Measurements from ENCODE around the gene CYP1A1. TPM values are rescaled to one million over a fixed set of nuclear protein-coding genes. Genes with fewer than 3 reads are reported as not detected.

Gene CYP1A1
- total RNA-seq (0.09 TPM), polyA plus RNA-seq (0.11 TPM)
- long read RNA-seq, donor 1, result 0 reads
- long read RNA-seq, donor 2, result 0 reads
- long read RNA-seq, donor 3, result 0 reads
- long read RNA-seq, donor 4, result 0 reads
- long read RNA-seq, donor 5, result 0 reads
- long read RNA-seq, donor 6, result 0 reads
- long read RNA-seq, donor 7, result 0 reads
- long read RNA-seq, donor 8, result 0 reads
- long read RNA-seq, donor 9, result 0 reads
- long read RNA-seq, donor 10, result 0 reads

DNA sequence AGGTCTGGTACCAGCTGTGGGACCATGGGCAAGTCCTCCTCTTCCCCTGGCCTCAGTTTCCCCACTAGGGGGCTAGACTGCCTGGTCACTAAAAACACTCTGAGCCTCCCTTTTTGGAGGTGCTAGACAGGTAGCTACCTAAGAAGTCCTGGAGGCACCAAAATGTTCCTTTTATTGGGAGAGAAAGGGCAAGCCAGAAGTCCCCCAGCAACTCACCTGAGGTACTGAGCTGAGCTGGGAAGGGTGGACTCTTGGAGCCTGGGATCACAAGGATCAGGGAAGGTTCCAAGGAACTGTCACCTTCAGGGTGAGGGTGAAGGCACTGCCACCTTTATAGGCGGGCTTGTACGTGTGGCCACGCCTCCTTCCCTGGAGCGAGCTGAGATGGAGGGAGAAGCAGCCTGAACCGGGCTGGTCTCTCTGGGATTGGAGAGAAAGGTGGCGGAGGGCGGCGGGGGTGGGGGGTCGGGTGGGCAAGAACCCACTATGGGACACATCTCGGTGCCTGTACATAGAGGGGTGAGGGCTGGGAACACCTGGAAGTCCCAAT is at the start of gene CYP1A1:
Gene CYP1A1, minus strand, starts transcription at position 304 of the 550 bp plus-strand sequence. CDS start 2,431 bp downstream, outside the sequence.
- Histone ChIP-seq H3K27ac (ENCODE audit: low read depth in 1 of 2, low read length in 1 of 2) (no peak within 1 kb of the TSS), H3K27me3 (ENCODE audit: control insufficient read depth in 2 of 2, insufficient read depth in 1 of 2, low read length in 1 of 2) (peaks cover 35 to 58% of the 10 kb centered on the region in 2 donors), H3K4me1 (ENCODE audit: control insufficient read depth in 2 of 2, insufficient read depth in 2 of 2, low read length in 2 of 2) (peaks cover 2 to 10% of the 10 kb centered on the region in 2 donors), H3K9me3 (ENCODE audit: control insufficient read depth in 2 of 2, insufficient read depth in 1 of 2, low read length in 1 of 2) (peaks cover 0 to 4% of the 10 kb centered on the region in 2 donors), H3K4me3 (ENCODE audit: low read length in 2 of 2) (peak within 1 kb of the TSS; percentile 24 to 49), H3K36me3 (ENCODE audit: control insufficient read depth in 2 of 2, insufficient read depth in 2 of 2, low read length in 1 of 2) (no peaks in the 10 kb centered on the region)
- 3% methylated on average over 10 of the region's 10 CpGs for WGBS
- no peak for DNase-seq (ENCODE audit: low read depth in 6 of 9, low spot score in 9 of 9)

DNA sequence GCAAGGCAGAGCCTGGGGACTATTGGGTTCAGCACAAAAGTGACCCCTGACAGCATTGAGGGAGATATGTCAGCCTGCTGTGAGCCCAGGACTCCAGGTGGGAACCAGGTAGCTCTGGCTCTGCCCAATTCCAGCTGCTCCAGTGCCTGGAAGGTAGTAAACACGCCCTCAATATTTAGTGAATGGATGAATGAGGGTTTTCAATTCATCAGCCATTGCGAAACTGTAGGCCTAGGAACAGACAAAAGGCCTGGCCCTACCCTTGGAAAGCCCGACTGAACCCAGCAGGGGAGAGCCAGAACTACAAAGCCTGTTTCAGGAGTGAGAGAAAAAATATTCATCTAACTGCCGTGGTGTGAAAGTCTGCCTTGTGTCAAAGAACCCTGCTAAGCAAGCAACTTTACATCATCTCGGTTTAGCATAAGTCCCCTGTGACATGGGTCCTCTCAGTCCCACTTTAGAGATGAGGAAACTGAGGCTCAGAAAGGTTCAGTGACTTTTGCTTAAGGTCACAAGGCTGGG is 48.5 kb upstream of the CYP1A1 start:
- no peaks in the 10 kb centered on the region for H3K27me3 ChIP-seq (ENCODE audit: control insufficient read depth in 2 of 2, insufficient read depth in 1 of 2, low read length in 1 of 2)
- WGBS, result 92% methylated on average over 5 of the region's 5 CpGs
- H3K36me3 ChIP-seq (ENCODE audit: control insufficient read depth in 2 of 2, insufficient read depth in 2 of 2, low read length in 1 of 2), result no peaks in the 10 kb centered on the region
- no peak overlapping the region for H3K4me3 ChIP-seq (ENCODE audit: low read length in 2 of 2)
- no peaks in the 10 kb centered on the region for H3K9me3 ChIP-seq (ENCODE audit: control insufficient read depth in 2 of 2, insufficient read depth in 1 of 2, low read length in 1 of 2)
- DNase-seq (ENCODE audit: low read depth in 6 of 9, low spot score in 9 of 9), result no peak
- no peak overlapping the region for H3K27ac ChIP-seq (ENCODE audit: low read depth in 1 of 2, low read length in 1 of 2)
- H3K4me1 ChIP-seq (ENCODE audit: control insufficient read depth in 2 of 2, insufficient read depth in 2 of 2, low read length in 2 of 2), result peaks cover 20 to 61% of the 10 kb centered on the region in 2 donors

DNA sequence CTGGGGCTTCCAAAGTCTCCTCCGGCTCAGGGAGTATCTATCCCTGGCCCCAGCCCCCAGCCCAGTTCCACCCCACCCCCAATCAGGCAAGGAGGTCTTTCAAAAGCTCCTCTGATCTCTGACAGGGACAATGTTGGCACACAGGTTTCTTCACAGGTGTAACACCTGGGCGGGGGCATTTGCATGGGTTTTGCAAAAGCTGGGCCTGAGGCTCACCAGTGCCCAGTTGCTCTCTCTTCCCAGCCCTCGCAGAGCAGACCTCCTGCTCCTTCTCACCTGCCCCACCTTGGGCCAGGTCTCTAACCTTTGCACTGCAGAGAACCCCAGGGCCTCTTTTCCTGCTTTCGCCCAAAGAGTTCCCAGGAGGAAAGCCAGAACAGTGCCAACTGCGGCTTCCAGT is 48.0 kb upstream of the CYP1A1 start:
- H3K27ac ChIP-seq (ENCODE audit: low read depth in 1 of 2, low read length in 1 of 2), result no peak overlapping the region

GRCh38 chr15:74770211-74770903 is 45.0 kb upstream of the CYP1A1 start:
- Histone ChIP-seq H3K27me3 (ENCODE audit: control insufficient read depth in 2 of 2, insufficient read depth in 1 of 2, low read length in 1 of 2) (peaks cover 0 to 3% of the 10 kb centered on the region in 2 donors), H3K9me3 (ENCODE audit: control insufficient read depth in 2 of 2, insufficient read depth in 1 of 2, low read length in 1 of 2) (no peaks in the 10 kb centered on the region), H3K27ac (ENCODE audit: low read depth in 1 of 2, low read length in 1 of 2) (no peak overlapping the region), H3K36me3 (ENCODE audit: control insufficient read depth in 2 of 2, insufficient read depth in 2 of 2, low read length in 1 of 2) (no peaks in the 10 kb centered on the region), H3K4me1 (ENCODE audit: control insufficient read depth in 2 of 2, insufficient read depth in 2 of 2, low read length in 2 of 2) (peaks cover 0 to 31% of the 10 kb centered on the region in 2 donors), H3K4me3 (ENCODE audit: low read length in 2 of 2) (no peak overlapping the region)
- DNase-seq (ENCODE audit: low read depth in 6 of 9, low spot score in 9 of 9), result no peak
- WGBS, result 87% methylated on average over 4 of the region's 4 CpGs

More for the DNA sequence above, 48.0 kb upstream of the CYP1A1 start:
- DNase-seq (ENCODE audit: low read depth in 6 of 9, low spot score in 9 of 9), result no peak
- H3K36me3 ChIP-seq (ENCODE audit: control insufficient read depth in 2 of 2, insufficient read depth in 2 of 2, low read length in 1 of 2), result no peaks in the 10 kb centered on the region
- WGBS, result 96% methylated on average over 5 of the region's 5 CpGs
- no peaks in the 10 kb centered on the region for H3K9me3 ChIP-seq (ENCODE audit: control insufficient read depth in 2 of 2, insufficient read depth in 1 of 2, low read length in 1 of 2)
- H3K27me3 ChIP-seq (ENCODE audit: control insufficient read depth in 2 of 2, insufficient read depth in 1 of 2, low read length in 1 of 2), result no peaks in the 10 kb centered on the region
- no peak overlapping the region for H3K4me3 ChIP-seq (ENCODE audit: low read length in 2 of 2)
- H3K4me1 ChIP-seq (ENCODE audit: control insufficient read depth in 2 of 2, insufficient read depth in 2 of 2, low read length in 2 of 2), result peaks cover 19 to 59% of the 10 kb centered on the region in 2 donors

- Histone ChIP-seq H3K9me3 (ENCODE audit: control insufficient read depth in 2 of 2, insufficient read depth in 1 of 2, low read length in 1 of 2) (no peaks in the 10 kb centered on the region), H3K4me3 (ENCODE audit: low read length in 2 of 2) (no peak overlapping the region), H3K4me1 (ENCODE audit: control insufficient read depth in 2 of 2, insufficient read depth in 2 of 2, low read length in 2 of 2) (peaks cover 0 to 26% of the 10 kb centered on the region in 2 donors), H3K27ac (ENCODE audit: low read depth in 1 of 2, low read length in 1 of 2) (no peak overlapping the region), H3K36me3 (ENCODE audit: control insufficient read depth in 2 of 2, insufficient read depth in 2 of 2, low read length in 1 of 2) (no peaks in the 10 kb centered on the region), H3K27me3 (ENCODE audit: control insufficient read depth in 2 of 2, insufficient read depth in 1 of 2, low read length in 1 of 2) (peaks cover 0 to 3% of the 10 kb centered on the region in 2 donors)
- whole genome bisulfite sequencing, result 87% methylated on average over 7 of the region's 7 CpGs
- no peak for DNase-seq (ENCODE audit: low read depth in 6 of 9, low spot score in 9 of 9)
Measured at GRCh38 chr15:74769463-74770025, 44.2 kb upstream of the CYP1A1 start.

DNA sequence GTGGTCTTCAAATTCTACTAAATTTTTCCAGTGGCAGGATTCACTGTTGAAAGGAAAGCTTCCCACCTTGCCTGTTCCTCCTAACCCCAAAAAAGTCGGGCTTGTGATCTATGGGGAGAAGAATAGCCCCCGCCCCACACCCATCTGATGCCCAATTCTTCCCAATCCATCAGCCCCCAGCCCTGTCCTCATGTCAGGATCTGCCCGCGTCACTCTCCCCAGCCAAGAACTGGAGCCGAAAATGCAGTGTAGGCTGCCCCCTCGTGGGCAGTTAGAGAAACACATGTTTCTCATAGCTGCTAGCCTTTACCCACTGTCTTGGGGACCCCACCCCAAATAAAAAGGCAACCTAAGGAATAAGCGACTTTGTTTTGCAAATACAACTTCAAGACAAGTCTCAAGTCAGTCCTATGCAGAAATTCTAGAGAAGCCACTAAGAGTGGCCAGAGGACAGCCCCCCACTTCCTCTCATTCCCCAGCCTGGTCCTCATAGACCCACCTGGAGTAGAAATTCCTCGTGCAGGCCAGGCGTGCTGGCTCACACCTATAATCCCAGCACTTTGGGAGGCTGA is 43.5 kb upstream of the CYP1A1 start:
- Histone ChIP-seq H3K4me1 (ENCODE audit: control insufficient read depth in 2 of 2, insufficient read depth in 2 of 2, low read length in 2 of 2) (peaks cover 0 to 23% of the 10 kb centered on the region in 2 donors), H3K27me3 (ENCODE audit: control insufficient read depth in 2 of 2, insufficient read depth in 1 of 2, low read length in 1 of 2) (peaks cover 0 to 3% of the 10 kb centered on the region in 2 donors), H3K9me3 (ENCODE audit: control insufficient read depth in 2 of 2, insufficient read depth in 1 of 2, low read length in 1 of 2) (no peaks in the 10 kb centered on the region), H3K36me3 (ENCODE audit: control insufficient read depth in 2 of 2, insufficient read depth in 2 of 2, low read length in 1 of 2) (no peaks in the 10 kb centered on the region), H3K4me3 (ENCODE audit: low read length in 2 of 2) (no peak overlapping the region), H3K27ac (ENCODE audit: low read depth in 1 of 2, low read length in 1 of 2) (no peak overlapping the region)
- WGBS, result 12% methylated on average over 9 of the region's 9 CpGs
- peak in 3 of 9 donors; percentile 41 to 67 (median 56) for DNase-seq (ENCODE audit: low read depth in 6 of 9, low spot score in 9 of 9)

DNA sequence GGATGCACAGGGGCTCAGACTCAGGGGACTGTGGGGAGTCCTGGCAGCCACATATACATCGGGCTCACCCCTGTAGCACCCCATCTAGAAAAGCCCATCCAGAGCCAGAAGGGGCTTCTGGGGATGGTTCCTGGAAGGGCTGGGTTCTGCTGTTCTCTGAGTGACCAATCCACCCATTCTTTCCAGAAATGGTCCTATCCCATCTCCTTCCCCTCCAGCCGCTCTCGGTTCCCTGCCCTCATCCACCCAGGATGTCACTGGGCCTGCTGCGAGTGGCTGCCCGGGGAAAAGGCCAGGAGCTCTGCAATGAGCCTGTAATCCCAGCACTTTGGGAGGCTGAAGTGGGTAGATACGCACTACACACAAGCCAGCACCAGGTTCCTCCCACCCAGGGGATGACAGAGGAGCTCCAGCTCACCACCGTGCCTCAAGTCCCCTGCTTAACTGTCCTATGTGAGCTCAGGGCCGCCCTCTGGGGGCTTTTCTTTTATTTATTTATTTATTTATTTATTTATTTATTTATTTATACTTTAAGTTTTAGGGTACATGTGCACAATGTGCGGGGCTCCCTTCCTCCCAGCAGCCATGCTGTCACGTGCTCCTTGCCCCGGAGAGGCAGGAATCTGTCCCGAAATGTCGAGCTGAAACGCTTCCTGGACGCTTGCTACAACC is 42.9 kb upstream of the CYP1A1 start:
- Histone ChIP-seq H3K27ac (ENCODE audit: low read depth in 1 of 2, low read length in 1 of 2) (no peak overlapping the region), H3K27me3 (ENCODE audit: control insufficient read depth in 2 of 2, insufficient read depth in 1 of 2, low read length in 1 of 2) (peaks cover 0 to 3% of the 10 kb centered on the region in 2 donors), H3K4me3 (ENCODE audit: low read length in 2 of 2) (no peak overlapping the region), H3K4me1 (ENCODE audit: control insufficient read depth in 2 of 2, insufficient read depth in 2 of 2, low read length in 2 of 2) (peaks cover 0 to 18% of the 10 kb centered on the region in 2 donors), H3K9me3 (ENCODE audit: control insufficient read depth in 2 of 2, insufficient read depth in 1 of 2, low read length in 1 of 2) (no peaks in the 10 kb centered on the region), H3K36me3 (ENCODE audit: control insufficient read depth in 2 of 2, insufficient read depth in 2 of 2, low read length in 1 of 2) (no peaks in the 10 kb centered on the region)
- WGBS, result 46% methylated on average over 15 of the region's 15 CpGs
- DNase-seq (ENCODE audit: low read depth in 6 of 9, low spot score in 9 of 9), result no peak

GRCh38 chr15:74767167-74768098 is 42.1 kb upstream of the CYP1A1 start:
- no peak overlapping the region for H3K27ac ChIP-seq (ENCODE audit: low read depth in 1 of 2, low read length in 1 of 2)
- no peaks in the 10 kb centered on the region for H3K36me3 ChIP-seq (ENCODE audit: control insufficient read depth in 2 of 2, insufficient read depth in 2 of 2, low read length in 1 of 2)
- H3K9me3 ChIP-seq (ENCODE audit: control insufficient read depth in 2 of 2, insufficient read depth in 1 of 2, low read length in 1 of 2), result no peaks in the 10 kb centered on the region
- 95% methylated on average over 14 of the region's 14 CpGs for WGBS
- H3K27me3 ChIP-seq (ENCODE audit: control insufficient read depth in 2 of 2, insufficient read depth in 1 of 2, low read length in 1 of 2), result peaks cover 0 to 3% of the 10 kb centered on the region in 2 donors
- no peak overlapping the region for H3K4me3 ChIP-seq (ENCODE audit: low read length in 2 of 2)
- peaks cover 0 to 22% of the 10 kb centered on the region in 2 donors for H3K4me1 ChIP-seq (ENCODE audit: control insufficient read depth in 2 of 2, insufficient read depth in 2 of 2, low read length in 2 of 2)
- no peak for DNase-seq (ENCODE audit: low read depth in 6 of 9, low spot score in 9 of 9)

All from thymus (tissue), 14 donors.